Tibial artery (tissue), 4 donors: ENCODE measurements around the gene TBCD.

Experiments used
- DNase-seq, 2 donors: peaks; one replicate each; pipeline ENCODE4 v3.0.0-alpha.2; 2019
- H3K27ac ChIP-seq, 2 donors: fragments of 200-600 bp; sonication (generic) in 1 of 2; 1 replicate in 1 of 2; 2 replicates in 1 of 2; pipeline ENCODE4 v1.5.1; 2018 to 2019; ENCODE audit warnings: mild to moderate bottlenecking in 1 of 2
- H3K27me3 ChIP-seq, 2 donors: fragments of 200-600 bp; sonication (generic) in 1 of 2; one replicate each; pipeline versions ENCODE4 v1.5.1 to v1.6.0; 2016 to 2019
- H3K36me3 ChIP-seq, 3 donors: fragments of 200-600 bp; sonication (generic) in 2 of 3; one replicate each; pipeline ENCODE4 v1.5.1; 2016 to 2019; ENCODE audit warnings: mild to moderate bottlenecking in 2 of 3
- H3K4me1 ChIP-seq, 4 donors: fragments of 200-600 bp; sonication (generic) in 2 of 4; 1 replicate in 3 of 4; 2 replicates in 1 of 4; pipeline ENCODE4 v1.5.1; 2016 to 2019
- H3K4me3 ChIP-seq, 2 donors: fragments of 200-600 bp; sonication (generic) in 1 of 2; 1 replicate in 1 of 2; 2 replicates in 1 of 2; pipeline ENCODE4 v1.5.1; 2018 to 2019; ENCODE audit warnings: mild to moderate bottlenecking in 2 of 2
- H3K9me3 ChIP-seq, 3 donors: fragments of 200-600 bp; sonication (generic) in 1 of 3; one replicate each; pipeline ENCODE4 v1.5.1; 2016 to 2019
- CTCF ChIP-seq, 2 experiments: fragments of 200-600 bp in 1 of 2; fragments of 450-650 bp in 1 of 2; IDR thresholded peaks; one replicate each; pipeline ENCODE4 v1.5.1; 2017 to 2019; ENCODE audit warnings: antibody characterized with exemption in 2 of 2, mild to moderate bottlenecking in 1 of 2, moderate library complexity in 1 of 2
- intact Hi-C: fragments of 100-400 bp; cut with DNase I; formaldehyde crosslinking; loops from one replicate; pipeline ENCODE4 v1.15.0; 2023; ENCODE audit warnings: low total_unique reads

Gene TBCD

GRCh38 chr17:82754297-82755208 is 2.7 kb downstream of the TBCD start:
- intact Hi-C loops: loop anchor here (5.0 kb wide), 2 partner anchors 57 to 107 kb away; partner anchors contain the start of genes RAB40B and WDR45B
- no peaks in the 10 kb centered on the region for H3K27me3 ChIP-seq
- H3K4me1 ChIP-seq: peaks cover 0 to 25% (median 17%) of the 10 kb centered on the region in 4 donors
- H3K36me3 ChIP-seq: peaks cover 0 to 15% (median 5%) of the 10 kb centered on the region in 3 donors
- TF ChIP-seq CTCF (IDR thresholded peaks at IDR 0.05): no peak
- no peaks in the 10 kb centered on the region for H3K9me3 ChIP-seq
- no peak overlapping the region for H3K4me3 ChIP-seq
- DNase-seq: no peak
- no peak overlapping the region for H3K27ac ChIP-seq

- intact Hi-C loops: no loop called here
- H3K4me3 ChIP-seq: no peak overlapping the region
- H3K9me3 ChIP-seq: no peaks in the 10 kb centered on the region
- DNase-seq: no peak
- peaks cover 0 to 25% (median 17%) of the 10 kb centered on the region in 4 donors for H3K4me1 ChIP-seq
- H3K27me3 ChIP-seq: no peaks in the 10 kb centered on the region
- TF ChIP-seq CTCF (IDR thresholded peaks at IDR 0.05): no peak
- no peak overlapping the region for H3K27ac ChIP-seq
- H3K36me3 ChIP-seq: peaks cover 3 to 20% (median 5%) of the 10 kb centered on the region in 3 donors
Measured at GRCh38 chr17:82756166-82756565, 4.3 kb downstream of the TBCD start.

GRCh38 chr17:82765371-82765770 is 13.5 kb downstream of the TBCD start:
- no peak for DNase-seq
- Histone ChIP-seq H3K4me3 (no peak overlapping the region), H3K9me3 (no peaks in the 10 kb centered on the region), H3K4me1 (no peaks in the 10 kb centered on the region), H3K36me3 (peaks cover 19 to 56% (median 33%) of the 10 kb centered on the region in 3 donors), H3K27ac (no peak overlapping the region), H3K27me3 (no peaks in the 10 kb centered on the region)
- intact Hi-C loops: no loop called here
- TF ChIP-seq CTCF (IDR thresholded peaks at IDR 0.05): no peak

GRCh38 chr17:82767041-82767754 is 15.3 kb downstream of the TBCD start:
- Histone ChIP-seq H3K27ac (no peak overlapping the region), H3K4me1 (no peaks in the 10 kb centered on the region), H3K27me3 (no peaks in the 10 kb centered on the region), H3K36me3 (peaks cover 21 to 71% (median 33%) of the 10 kb centered on the region in 3 donors), H3K9me3 (no peaks in the 10 kb centered on the region), H3K4me3 (no peak overlapping the region)
- intact Hi-C loops: no loop called here
- no peak for DNase-seq
- TF ChIP-seq CTCF (IDR thresholded peaks at IDR 0.05): peak; percentile 12 to 37

- peaks cover 16 to 81% (median 39%) of the 10 kb centered on the region in 3 donors for H3K36me3 ChIP-seq
- intact Hi-C loops: no loop called here
- H3K4me3 ChIP-seq: no peak overlapping the region
Measured at GRCh38 chr17:82769041-82769440, 17.2 kb downstream of the TBCD start.

More at GRCh38 chr17:82769041-82769440, 17.2 kb downstream of the TBCD start:
- H3K27ac ChIP-seq: no peak overlapping the region
- no peaks in the 10 kb centered on the region for H3K4me1 ChIP-seq
- H3K27me3 ChIP-seq: no peaks in the 10 kb centered on the region
- no peaks in the 10 kb centered on the region for H3K9me3 ChIP-seq
- no peak for DNase-seq
- TF ChIP-seq CTCF (IDR thresholded peaks at IDR 0.05): no peak
